ENCODE measurements around the gene CCDC192. TPM values are rescaled to one million over a fixed set of nuclear protein-coding genes. Genes with fewer than 3 reads are reported as not detected.

The CCDC192 gene
- total RNA-seq, 1 donor from 2014 or later: not detected

DNA sequence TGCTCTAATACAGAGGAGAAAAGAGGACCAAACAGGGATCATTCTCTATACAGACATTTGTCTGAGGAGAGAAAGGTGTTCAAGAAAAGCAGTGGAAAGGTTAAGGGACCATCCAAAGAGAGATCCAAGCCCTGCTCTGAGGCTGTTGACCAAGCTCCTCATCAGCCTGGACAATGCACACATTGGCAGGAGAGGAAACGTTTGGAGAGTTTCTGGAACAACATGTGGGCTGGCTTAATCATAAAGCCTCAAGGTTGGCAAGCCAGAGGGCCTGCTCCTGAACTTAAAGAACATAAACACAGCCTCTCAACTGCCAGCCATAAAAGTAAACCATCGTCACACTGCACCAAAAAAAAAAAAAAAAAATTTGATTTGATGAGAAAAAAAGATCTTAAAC is 196.0 kb downstream of the CCDC192 start:
- ATAC-seq (no peak), DNase-seq (no peak)
- Histone ChIP-seq H3K36me3 (no peaks in the 10 kb centered on the region), H3K27ac (no peak overlapping the region), H3K9me3 (no peaks in the 10 kb centered on the region), H3K4me3 (no peak overlapping the region), H3K27me3 (no peaks in the 10 kb centered on the region), H3K4me1 (no peaks in the 10 kb centered on the region)
- intact Hi-C loops (cut with DNase I): no loop called here
- TF ChIP-seq, protein P1, sequence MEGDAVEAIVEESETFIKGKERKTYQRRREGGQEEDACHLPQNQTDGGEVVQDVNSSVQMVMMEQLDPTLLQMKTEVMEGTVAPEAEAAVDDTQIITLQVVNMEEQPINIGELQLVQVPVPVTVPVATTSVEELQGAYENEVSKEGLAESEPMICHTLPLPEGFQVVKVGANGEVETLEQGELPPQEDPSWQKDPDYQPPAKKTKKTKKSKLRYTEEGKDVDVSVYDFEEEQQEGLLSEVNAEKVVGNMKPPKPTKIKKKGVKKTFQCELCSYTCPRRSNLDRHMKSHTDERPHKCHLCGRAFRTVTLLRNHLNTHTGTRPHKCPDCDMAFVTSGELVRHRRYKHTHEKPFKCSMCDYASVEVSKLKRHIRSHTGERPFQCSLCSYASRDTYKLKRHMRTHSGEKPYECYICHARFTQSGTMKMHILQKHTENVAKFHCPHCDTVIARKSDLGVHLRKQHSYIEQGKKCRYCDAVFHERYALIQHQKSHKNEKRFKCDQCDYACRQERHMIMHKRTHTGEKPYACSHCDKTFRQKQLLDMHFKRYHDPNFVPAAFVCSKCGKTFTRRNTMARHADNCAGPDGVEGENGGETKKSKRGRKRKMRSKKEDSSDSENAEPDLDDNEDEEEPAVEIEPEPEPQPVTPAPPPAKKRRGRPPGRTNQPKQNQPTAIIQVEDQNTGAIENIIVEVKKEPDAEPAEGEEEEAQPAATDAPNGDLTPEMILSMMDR (IDR thresholded peaks at IDR 0.05): no peak

DNA sequence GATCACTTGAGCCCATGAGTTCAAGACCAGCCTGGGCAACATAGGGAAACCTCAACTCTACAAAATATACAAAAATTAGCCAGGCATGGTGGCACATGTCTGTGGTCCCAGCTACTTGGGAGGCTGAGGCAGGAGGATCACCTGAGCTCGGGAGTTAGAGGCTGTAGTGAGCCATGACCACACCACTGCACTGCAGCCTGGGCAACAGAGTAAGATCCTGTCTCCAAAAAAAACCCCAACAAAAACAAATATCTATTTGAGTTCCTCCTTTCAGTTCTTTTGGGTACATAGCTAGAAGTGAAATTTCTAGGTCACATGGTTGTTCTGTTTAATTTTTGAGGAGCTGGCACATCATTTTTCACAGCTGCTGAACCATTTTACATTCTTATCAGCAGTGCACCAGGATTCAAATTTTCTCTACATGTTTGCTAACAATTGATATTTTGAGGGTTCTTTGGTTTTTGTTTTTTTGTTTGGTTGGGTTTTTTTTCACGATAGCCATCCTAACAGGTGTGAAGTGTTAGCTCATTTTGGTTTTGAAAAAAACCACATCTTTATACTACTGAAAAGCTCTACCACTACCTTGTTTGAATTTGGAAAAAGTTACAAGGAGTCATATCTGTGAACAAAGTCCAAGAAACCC is 203.5 kb downstream of the CCDC192 start:
- ATAC-seq: no peak
- no peak for DNase-seq
- Histone ChIP-seq H3K4me3 (no peak overlapping the region), H3K27me3 (no peaks in the 10 kb centered on the region), H3K36me3 (no peaks in the 10 kb centered on the region), H3K9me3 (no peaks in the 10 kb centered on the region), H3K4me1 (no peaks in the 10 kb centered on the region), H3K27ac (no peak overlapping the region)
- TF ChIP-seq, protein P1 (IDR thresholded peaks at IDR 0.05): no peak
- intact Hi-C loops (cut with DNase I): no loop called here

DNA sequence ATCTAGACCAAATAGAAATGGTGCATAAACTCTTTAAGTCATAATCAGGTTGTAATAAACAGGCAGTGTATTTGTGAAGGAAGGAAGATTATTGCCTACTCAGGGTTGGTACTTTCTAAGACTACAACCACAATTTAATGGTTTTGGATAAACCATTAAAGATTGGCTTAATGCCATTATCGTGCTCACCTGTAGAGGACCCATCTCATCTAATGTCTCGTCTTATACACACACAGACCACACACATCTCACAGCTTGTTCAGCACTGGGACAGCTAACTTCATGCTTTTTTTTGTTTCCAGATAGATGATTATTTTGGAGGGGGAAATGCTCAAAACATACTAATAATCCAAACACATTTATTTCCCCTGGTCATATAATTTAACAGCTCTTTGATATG is 204.7 kb downstream of the CCDC192 start:
- no peaks in the 10 kb centered on the region for H3K36me3 ChIP-seq
- no peak overlapping the region for H3K27ac ChIP-seq
- H3K4me3 ChIP-seq: no peak overlapping the region
- ATAC-seq (no peak), DNase-seq (no peak)
- TF ChIP-seq, protein P1 (IDR thresholded peaks at IDR 0.05): no peak
- H3K4me1 ChIP-seq: no peaks in the 10 kb centered on the region
- H3K9me3 ChIP-seq: no peaks in the 10 kb centered on the region
- intact Hi-C loops (cut with DNase I): no loop called here
- no peaks in the 10 kb centered on the region for H3K27me3 ChIP-seq

DNA sequence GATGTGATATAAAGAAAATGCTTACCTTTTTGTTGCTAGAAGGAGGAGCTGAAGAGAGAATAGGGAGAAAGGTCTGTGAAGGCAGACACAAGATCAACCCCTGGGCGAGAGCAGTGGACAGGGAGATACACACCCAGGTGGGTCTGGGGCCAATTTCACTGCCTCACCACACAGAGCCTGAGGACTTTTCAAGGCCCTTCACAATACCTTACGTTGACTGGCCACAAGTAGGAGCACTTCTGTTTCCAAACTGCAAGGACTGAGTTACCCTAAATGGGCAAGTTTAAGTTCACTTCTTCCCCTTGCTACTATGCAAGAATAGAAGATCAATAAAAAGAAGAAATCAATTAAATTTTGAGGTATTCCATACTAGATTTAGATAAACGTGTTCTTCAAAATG is 205.9 kb downstream of the CCDC192 start:
- no peak for DNase-seq
- peak; percentile 92 for ATAC-seq
- H3K27me3 ChIP-seq: no peaks in the 10 kb centered on the region
- no peaks in the 10 kb centered on the region for H3K4me1 ChIP-seq
- H3K27ac ChIP-seq: no peak overlapping the region
- TF ChIP-seq, protein P1 (IDR thresholded peaks at IDR 0.05): peak; percentile 53
- no peaks in the 10 kb centered on the region for H3K9me3 ChIP-seq
- no peak overlapping the region for H3K4me3 ChIP-seq
- intact Hi-C loops (cut with DNase I): no loop called here
- no peaks in the 10 kb centered on the region for H3K36me3 ChIP-seq

DNA sequence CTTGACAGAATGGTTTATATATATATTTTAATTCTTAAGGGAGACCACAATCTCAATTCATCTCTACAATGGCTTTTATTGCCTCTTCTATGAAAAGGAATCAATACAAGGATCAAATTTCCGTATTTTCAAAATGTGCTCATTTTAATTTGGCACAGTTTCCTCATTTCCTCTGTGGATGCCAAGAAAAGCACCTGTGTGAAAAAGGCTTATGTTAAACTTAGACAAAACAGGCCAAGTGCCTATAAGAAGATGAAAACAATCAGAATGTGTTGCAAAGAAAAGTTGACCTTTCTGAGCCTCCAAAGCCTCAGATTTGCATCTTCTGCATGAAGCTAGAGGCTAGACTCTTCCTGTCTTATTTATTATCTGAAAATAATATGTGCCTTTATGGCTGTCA is 206.6 kb downstream of the CCDC192 start:
- intact Hi-C loops (cut with DNase I): no loop called here
- Histone ChIP-seq H3K27ac (no peak overlapping the region), H3K36me3 (no peaks in the 10 kb centered on the region), H3K27me3 (no peaks in the 10 kb centered on the region), H3K9me3 (no peaks in the 10 kb centered on the region), H3K4me1 (no peaks in the 10 kb centered on the region), H3K4me3 (no peak overlapping the region)
- DNase-seq (no peak), ATAC-seq (no peak)
- TF ChIP-seq, protein P1 (IDR thresholded peaks at IDR 0.05): no peak

Data from upper lobe of right lung (tissue), 1 donor.